Right ventricle myocardium inferior (tissue), 1 donor: ENCODE measurements around the gene MIAT. TPM values are rescaled to one million over a fixed set of nuclear protein-coding genes. Genes with fewer than 3 reads are reported as not detected.
"Not testable (repeated sequence)": the region's sequence is repeated elsewhere in the genome, so short reads cannot be mapped to it uniquely, and the experiment has no call there.

ENCODE experiments used
- ATAC-seq: fragments of 200-7000 bp; cut with Tn5 transposase; one replicate; pipeline ENCODE4 v1.9.1; 2020; ENCODE audit warnings: mild to moderate bottlenecking, moderate library complexity
- DNase-seq: peaks from one replicate; pipeline ENCODE4 v3.0.0; 2021; ENCODE audit errors: missing footprints
- intact Hi-C: fragments of 100-400 bp; cut with DNase I; formaldehyde crosslinking; loops from one replicate; pipeline ENCODE4 v1.11.0; 2022
- total RNA-seq: library from RNA; stranded (reverse); fragmentation: NEBNext Ultra II Directional; extraction: Animal tissue kit (Norgen Biotek cat#: 25700); gene quantifications from one replicate; pipeline ENCODE4 v1.2.1, GENCODE V29; 2021
- donor health status: DM: no; HTN: yes; CAD: no; lungs with severe emphysema.

Gene MIAT
- total RNA-seq, 1 donor from 2014 or later = 0.38 TPM

GRCh38 chr22:26681395-26681821, 24.0 kb downstream of the MIAT start:
- intact Hi-C loops = loop anchor here (2.0 to 5.0 kb wide), 2 partner anchors 49 to 71 kb away; no protein-coding TSS in a partner anchor
- no peak for ATAC-seq
- DNase-seq = no peak

- no peak for ATAC-seq
- DNase-seq = no peak
- intact Hi-C loops = loop anchor here (5.0 kb wide), 1 partner anchor 68 kb away; no protein-coding TSS in a partner anchor
Measured at GRCh38 chr22:26684168-26684567, 26.8 kb downstream of the MIAT start.

- DNase-seq (no peak), ATAC-seq (no peak)
- intact Hi-C loops = no loop called here
Measured at GRCh38 chr22:26685601-26686000, 28.2 kb downstream of the MIAT start.

- intact Hi-C loops = no loop called here
- no peak for ATAC-seq
Measured at GRCh38 chr22:26687439-26687838, 30.1 kb downstream of the MIAT start.

GRCh38 chr22:26689513-26690301, 32.3 kb downstream of the MIAT start:
- ATAC-seq (peak; percentile 50), DNase-seq (no peak)
- intact Hi-C loops = no loop called here

More at GRCh38 chr22:26687439-26687838, 30.1 kb downstream of the MIAT start:
- no peak for DNase-seq

GRCh38 chr22:26690654-26691376, 33.4 kb downstream of the MIAT start:
- intact Hi-C loops = no loop called here
- ATAC-seq (no peak), DNase-seq (no peak)

- DNase-seq (no peak), ATAC-seq (no peak)
- intact Hi-C loops = no loop called here
Measured at GRCh38 chr22:26691377-26691716, 34.0 kb downstream of the MIAT start.

GRCh38 chr22:26692215-26692614, 34.8 kb downstream of the MIAT start:
- intact Hi-C loops = no loop called here
- DNase-seq (no peak), ATAC-seq (no peak)

GRCh38 chr22:26697151-26697550, 39.8 kb downstream of the MIAT start:
- DNase-seq = no peak
- ATAC-seq = no peak
- intact Hi-C loops = no loop called here

GRCh38 chr22:26700462-26700861, 43.1 kb downstream of the MIAT start:
- intact Hi-C loops = no loop called here
- no peak for DNase-seq
- no peak for ATAC-seq

GRCh38 chr22:26700886-26701285, 43.5 kb downstream of the MIAT start:
- ATAC-seq (no peak), DNase-seq (no peak)
- intact Hi-C loops = no loop called here

- ATAC-seq (no peak), DNase-seq (no peak)
- intact Hi-C loops = no loop called here
Measured at GRCh38 chr22:26701323-26701722, 43.9 kb downstream of the MIAT start.

- intact Hi-C loops = no loop called here
- ATAC-seq = no peak
- no peak for DNase-seq
Measured at GRCh38 chr22:26702906-26703830, 45.8 kb downstream of the MIAT start.

- ATAC-seq, intact Hi-C loops: not testable (repeated sequence)
Measured at GRCh38 chr22:26705379-26705778, 48.0 kb downstream of the MIAT start.

GRCh38 chr22:26707090-26707489, 49.7 kb downstream of the MIAT start:
- DNase-seq = no peak
- intact Hi-C loops = no loop called here

More at GRCh38 chr22:26705379-26705778, 48.0 kb downstream of the MIAT start:
- DNase-seq = not testable (repeated sequence)

GRCh38 chr22:26707581-26707980, 50.2 kb downstream of the MIAT start:
- DNase-seq (no peak), ATAC-seq (no peak)
- intact Hi-C loops = no loop called here

More at GRCh38 chr22:26707090-26707489, 49.7 kb downstream of the MIAT start:
- no peak for ATAC-seq

- no peak for ATAC-seq
- intact Hi-C loops = no loop called here
- no peak for DNase-seq
Measured at GRCh38 chr22:26708256-26709009, 51.0 kb downstream of the MIAT start.

GRCh38 chr22:26709617-26710390, 52.4 kb downstream of the MIAT start:
- DNase-seq (no peak), ATAC-seq (no peak)
- intact Hi-C loops = no loop called here
